ENCODE data around the gene DIO1.
A peak's percentile ranks its signal among the peaks of the same experiment; 100 is the strongest.

DIO1 gene

GRCh38 chr1:53946252-53947171 is 52.5 kb downstream of the DIO1 start, which contains the start of gene LRRC42:
LRRC42 (plus strand) TSS chr1:53946350; CDS start chr1:53952000, 5,650 bp downstream.
- Histone ChIP-seq H3K9ac (peak within 1 kb of the TSS; percentile 51), H3K4me1 (ENCODE audit: low read depth, poor library complexity, severe bottlenecking) (peaks cover 25% of the 10 kb centered on the region), H3K79me2 (ENCODE audit: insufficient read depth, low read depth) (peaks cover 34% of the 10 kb centered on the region; the same call in 1 of the 2 replicates)

GRCh38 chr1:53947172-53947907 is 53.4 kb downstream of the DIO1 start:
- no peak overlapping the region for H2AFZ ChIP-seq (ENCODE audit: low read depth)
- TF ChIP-seq CTCF (conservative IDR thresholded peaks at IDR 0.05; ENCODE audit: low read depth, low read length) = no peak
- H3K4me2 ChIP-seq = peak overlapping the region; percentile 75
- no peaks in the 10 kb centered on the region for H4K20me1 ChIP-seq (ENCODE audit: insufficient read depth)
- H3K4me1 ChIP-seq (ENCODE audit: low read depth, poor library complexity, severe bottlenecking) = peaks cover 25% of the 10 kb centered on the region
- no peaks in the 10 kb centered on the region for H3K27me3 ChIP-seq (ENCODE audit: insufficient read depth, low read depth)
- peak overlapping the region; percentile 51; the same call in 1 of the 2 replicates for H3K9ac ChIP-seq
- H3K4me3 ChIP-seq (IDR thresholded peaks at IDR 0.05; ENCODE audit: insufficient read depth, low read depth, low read length) = no peak overlapping the region
- peaks cover 34% of the 10 kb centered on the region; the same call in 1 of the 2 replicates for H3K79me2 ChIP-seq (ENCODE audit: insufficient read depth, low read depth)
- no peak overlapping the region for H3K27ac ChIP-seq
- no peaks in the 10 kb centered on the region for H3K36me3 ChIP-seq (ENCODE audit: insufficient read depth)

More at GRCh38 chr1:53946252-53947171, 52.5 kb downstream of the DIO1 start, which contains the start of gene LRRC42:
- 0 out of 2 replicates have a peak, but pooled peaks have one; percentile 10 for TF ChIP-seq CTCF (conservative IDR thresholded peaks at IDR 0.05; ENCODE audit: low read depth, low read length)
- no peaks in the 10 kb centered on the region for H3K27me3 ChIP-seq (ENCODE audit: insufficient read depth, low read depth)
- H3K36me3 ChIP-seq (ENCODE audit: insufficient read depth) = no peaks in the 10 kb centered on the region
- peak within 1 kb of the TSS; percentile 94 for H2AFZ ChIP-seq (ENCODE audit: low read depth)
- H3K27ac ChIP-seq = peak within 1 kb of the TSS; percentile 39
- peak within 1 kb of the TSS; percentile 93 for H3K4me3 ChIP-seq (IDR thresholded peaks at IDR 0.05; ENCODE audit: insufficient read depth, low read depth, low read length)
- peak within 1 kb of the TSS; percentile 93 for H3K4me2 ChIP-seq
- no peaks in the 10 kb centered on the region for H4K20me1 ChIP-seq (ENCODE audit: insufficient read depth)

GRCh38 chr1:53948291-53948690 is 54.3 kb downstream of the DIO1 start:
- H3K4me2 ChIP-seq = no peak overlapping the region; the same call in 1 of the 2 replicates
- no peak overlapping the region for H3K4me3 ChIP-seq (IDR thresholded peaks at IDR 0.05; ENCODE audit: insufficient read depth, low read depth, low read length)
- H3K79me2 ChIP-seq (ENCODE audit: insufficient read depth, low read depth) = peaks cover 34% of the 10 kb centered on the region; the same call in 1 of the 2 replicates

More at GRCh38 chr1:53948291-53948690, 54.3 kb downstream of the DIO1 start:
- no peak overlapping the region for H3K27ac ChIP-seq
- H2AFZ ChIP-seq (ENCODE audit: low read depth) = no peak overlapping the region
- H3K27me3 ChIP-seq (ENCODE audit: insufficient read depth, low read depth) = no peaks in the 10 kb centered on the region
- no peak overlapping the region for H3K9ac ChIP-seq
- H3K36me3 ChIP-seq (ENCODE audit: insufficient read depth) = no peaks in the 10 kb centered on the region
- TF ChIP-seq CTCF (conservative IDR thresholded peaks at IDR 0.05; ENCODE audit: low read depth, low read length) = no peak
- peaks cover 25% of the 10 kb centered on the region for H3K4me1 ChIP-seq (ENCODE audit: low read depth, poor library complexity, severe bottlenecking)
- H4K20me1 ChIP-seq (ENCODE audit: insufficient read depth) = no peaks in the 10 kb centered on the region

All from KMS-11 (cell line).